ENCODE results near the gene MAPK10.
"Not testable (repeated sequence)": the region's sequence is repeated elsewhere in the genome, so short reads cannot be mapped to it uniquely, and the experiment has no call there.

Gene MAPK10

DNA sequence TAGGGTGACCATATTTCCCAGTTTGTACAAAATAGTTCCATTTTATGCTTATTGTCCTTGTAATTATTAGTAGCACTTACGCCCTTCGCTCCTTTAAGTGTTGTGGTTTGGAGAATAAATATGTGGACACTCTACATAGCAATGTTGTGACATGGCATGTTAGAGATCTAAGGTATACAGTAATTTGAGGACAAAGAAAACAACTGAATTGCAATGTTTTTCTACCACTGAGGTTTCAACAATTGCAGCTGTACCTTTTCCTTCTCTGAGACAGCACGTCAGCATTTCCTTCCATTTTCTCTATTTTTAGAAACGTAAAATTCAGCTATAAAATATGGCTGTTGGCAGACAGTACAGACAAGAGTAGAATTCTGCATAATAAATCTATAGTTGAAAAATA is 323.1 kb downstream of the MAPK10 start:
- no peak for DNase-seq (ENCODE audit: low read depth, low spot score)

DNA sequence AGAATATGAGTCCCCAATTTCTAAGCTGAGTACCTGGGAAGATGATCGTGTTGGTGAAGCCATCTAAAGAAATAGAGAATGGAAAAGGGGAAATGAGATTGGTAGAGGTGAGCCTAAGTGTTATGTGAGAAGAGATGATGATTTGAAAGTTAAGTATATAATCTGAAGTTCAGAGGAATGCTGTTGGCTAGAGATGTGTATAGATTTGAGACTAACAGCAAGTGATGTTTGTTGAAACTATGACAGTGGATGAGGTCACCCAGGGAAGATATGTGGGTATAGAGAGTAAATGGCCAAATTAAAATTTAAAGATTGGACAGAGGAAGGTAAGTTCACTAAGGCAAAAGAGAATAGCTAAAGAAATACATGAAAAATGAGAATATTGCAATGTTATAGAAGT is 324.2 kb downstream of the MAPK10 start:
- DNase-seq (ENCODE audit: low read depth, low spot score): no peak

DNA sequence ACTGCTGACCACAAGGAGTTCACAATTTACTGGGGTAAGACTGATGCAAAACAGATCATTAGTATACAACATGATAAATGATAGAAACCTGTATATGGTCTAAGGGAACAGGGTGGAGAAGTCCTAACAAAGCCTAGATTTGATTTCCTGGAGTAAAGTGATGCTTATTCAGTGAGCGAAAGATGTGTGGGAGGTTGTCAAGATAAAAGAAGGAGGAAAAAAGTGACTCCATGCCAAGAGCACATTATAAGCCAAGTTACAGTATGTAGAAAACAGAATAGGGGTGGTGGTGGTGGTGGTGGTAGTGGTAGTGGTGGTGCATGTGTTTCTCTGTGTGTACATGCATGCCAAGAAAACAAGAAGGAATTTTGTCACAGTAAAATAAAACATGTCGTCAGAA is 325.2 kb downstream of the MAPK10 start:
- no peak for DNase-seq (ENCODE audit: low read depth, low spot score)

DNA sequence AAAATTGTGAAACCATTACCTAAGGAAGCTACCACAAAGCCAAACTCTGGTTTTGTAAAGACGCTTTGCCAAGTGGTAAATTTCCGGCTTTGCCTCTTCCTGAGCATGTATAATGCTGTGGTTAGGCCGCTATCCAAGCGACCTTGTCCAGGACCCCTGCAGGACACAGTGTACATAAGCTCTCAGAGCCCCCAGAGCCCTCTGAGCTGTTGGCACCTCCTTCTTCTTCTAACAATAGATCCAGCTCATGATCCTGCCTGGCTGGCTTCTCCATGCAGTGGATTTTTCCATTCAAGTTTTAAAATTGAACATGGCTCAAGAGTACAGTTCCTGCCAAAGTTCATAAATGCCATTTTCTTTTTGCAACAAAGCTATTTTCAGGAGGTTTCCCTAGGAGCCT is 326.7 kb downstream of the MAPK10 start:
- DNase-seq (ENCODE audit: low read depth, low spot score): no peak

DNA sequence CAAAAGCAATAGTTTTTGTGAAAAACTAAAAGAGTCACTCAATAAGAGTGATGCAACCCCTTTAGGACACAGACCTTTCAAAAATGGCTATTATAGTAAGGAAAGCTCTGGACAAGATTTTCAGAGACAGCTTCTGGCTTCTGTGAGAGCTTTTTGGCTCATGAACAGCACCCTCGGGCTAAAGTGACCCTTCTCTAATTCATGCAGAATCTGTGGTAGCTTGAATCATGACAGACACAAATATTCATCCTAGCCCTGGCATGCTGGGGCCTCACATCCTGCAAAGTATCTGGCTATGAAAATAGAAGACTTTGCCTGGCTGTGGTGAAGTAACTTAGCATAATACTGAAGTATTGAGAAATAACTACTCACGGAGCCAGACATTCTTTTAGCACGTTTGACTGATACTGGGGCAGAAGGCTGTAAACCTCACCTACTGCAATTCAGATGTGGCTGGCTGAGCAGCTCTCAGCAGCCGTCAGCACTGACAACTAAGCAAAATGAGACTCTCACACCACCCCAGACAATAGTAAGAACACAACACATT is 327.3 kb downstream of the MAPK10 start:
- DNase-seq (ENCODE audit: low read depth, low spot score): no peak

DNA sequence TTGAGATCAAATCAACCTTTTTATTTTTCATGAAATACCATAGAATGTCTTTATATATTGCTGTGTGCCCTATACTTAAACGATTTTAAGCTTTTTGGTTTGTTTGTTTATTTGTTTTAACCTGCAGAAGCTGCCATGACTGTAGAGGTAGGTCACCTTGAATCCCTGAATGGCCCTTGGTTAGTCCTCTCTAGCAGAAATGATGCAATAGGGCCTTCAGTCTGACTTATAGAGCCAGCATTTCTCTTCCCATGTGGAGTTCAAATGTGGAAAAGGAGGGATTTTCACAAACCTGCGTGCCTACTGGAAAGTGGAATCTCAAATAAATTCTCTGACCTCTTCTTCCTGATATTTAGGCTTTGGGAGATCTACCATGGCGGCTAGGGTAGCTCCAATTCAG is 327.9 kb downstream of the MAPK10 start:
- no peak for DNase-seq (ENCODE audit: low read depth, low spot score)

DNA sequence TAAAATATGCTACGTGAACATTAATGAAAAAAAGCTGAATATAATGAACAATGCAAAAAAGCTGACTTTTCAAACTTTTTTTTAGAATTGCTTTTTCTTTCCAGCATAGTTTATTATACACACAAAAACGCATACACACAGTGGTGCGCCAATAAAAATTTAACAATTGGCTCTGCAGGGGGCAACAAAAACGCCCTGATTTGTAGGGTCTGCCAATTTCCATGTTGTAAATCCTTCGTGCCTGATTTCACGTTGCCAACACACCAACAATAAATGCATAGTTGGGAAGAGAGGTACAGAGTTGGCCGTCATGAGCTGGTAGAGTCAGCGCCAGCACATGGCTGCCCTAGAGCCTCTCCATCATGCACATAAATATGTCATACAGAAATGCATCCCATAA is 333.1 kb downstream of the MAPK10 start:
- no peak for DNase-seq (ENCODE audit: low read depth, low spot score)

DNA sequence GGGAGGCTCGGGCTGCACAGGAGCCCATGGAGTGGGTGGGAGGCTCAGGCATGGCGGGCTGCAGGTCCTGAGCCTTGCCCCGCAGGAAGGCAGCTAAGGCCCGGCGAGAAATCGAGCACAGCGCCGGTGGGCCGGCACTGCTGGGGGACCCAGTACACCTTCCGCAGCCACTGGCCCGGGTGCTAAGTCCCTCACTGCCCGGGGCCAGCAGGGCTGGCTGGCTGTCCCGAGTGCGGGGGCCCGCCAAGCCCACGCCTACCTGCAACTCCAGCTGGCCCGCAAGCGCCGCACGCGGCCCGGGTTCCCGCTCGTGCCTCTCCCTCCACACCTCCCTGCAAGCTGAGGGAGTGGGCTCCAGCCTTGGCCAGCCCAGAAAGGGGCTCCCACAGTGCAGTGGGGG is 338.2 kb downstream of the MAPK10 start:
- DNase-seq (ENCODE audit: low read depth, low spot score): not testable (repeated sequence)

DNA sequence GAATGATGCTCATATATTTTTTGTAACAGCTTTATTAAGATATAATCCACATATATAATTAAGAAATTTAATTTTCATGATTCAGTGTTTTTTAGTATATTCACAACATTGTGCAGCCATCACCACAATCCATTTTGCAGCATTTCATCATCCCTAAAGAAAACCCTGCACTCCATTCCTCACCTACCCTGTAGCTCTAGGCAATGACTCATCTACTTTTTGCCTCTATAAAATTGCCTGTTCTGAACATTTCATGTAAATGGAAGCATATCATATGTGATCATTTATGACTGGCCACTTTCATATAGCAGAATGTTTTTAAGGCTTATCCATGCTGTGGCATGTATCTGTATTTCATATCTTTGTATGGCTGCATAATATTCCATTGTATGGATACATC is 339.9 kb downstream of the MAPK10 start:
- no peak for DNase-seq (ENCODE audit: low read depth, low spot score)

DNA sequence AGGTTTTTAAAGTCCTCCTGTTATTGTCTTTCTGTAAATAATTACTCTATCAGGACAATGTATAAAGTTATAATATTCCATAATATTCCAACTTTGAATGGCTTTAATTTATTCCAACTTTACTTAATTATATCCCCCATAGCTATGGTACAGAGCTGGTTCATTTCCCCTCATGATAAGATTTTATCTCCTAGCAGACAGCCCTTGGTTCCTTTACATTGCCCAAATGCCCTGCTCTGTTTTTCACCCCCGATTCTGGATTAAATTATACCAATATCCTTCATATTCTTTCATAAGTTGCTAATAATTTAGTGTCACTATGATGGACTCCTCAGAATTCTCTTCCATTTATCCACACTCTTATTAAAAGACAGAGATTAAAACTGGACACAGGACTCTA is 340.5 kb downstream of the MAPK10 start:
- DNase-seq (ENCODE audit: low read depth, low spot score): no peak

DNA sequence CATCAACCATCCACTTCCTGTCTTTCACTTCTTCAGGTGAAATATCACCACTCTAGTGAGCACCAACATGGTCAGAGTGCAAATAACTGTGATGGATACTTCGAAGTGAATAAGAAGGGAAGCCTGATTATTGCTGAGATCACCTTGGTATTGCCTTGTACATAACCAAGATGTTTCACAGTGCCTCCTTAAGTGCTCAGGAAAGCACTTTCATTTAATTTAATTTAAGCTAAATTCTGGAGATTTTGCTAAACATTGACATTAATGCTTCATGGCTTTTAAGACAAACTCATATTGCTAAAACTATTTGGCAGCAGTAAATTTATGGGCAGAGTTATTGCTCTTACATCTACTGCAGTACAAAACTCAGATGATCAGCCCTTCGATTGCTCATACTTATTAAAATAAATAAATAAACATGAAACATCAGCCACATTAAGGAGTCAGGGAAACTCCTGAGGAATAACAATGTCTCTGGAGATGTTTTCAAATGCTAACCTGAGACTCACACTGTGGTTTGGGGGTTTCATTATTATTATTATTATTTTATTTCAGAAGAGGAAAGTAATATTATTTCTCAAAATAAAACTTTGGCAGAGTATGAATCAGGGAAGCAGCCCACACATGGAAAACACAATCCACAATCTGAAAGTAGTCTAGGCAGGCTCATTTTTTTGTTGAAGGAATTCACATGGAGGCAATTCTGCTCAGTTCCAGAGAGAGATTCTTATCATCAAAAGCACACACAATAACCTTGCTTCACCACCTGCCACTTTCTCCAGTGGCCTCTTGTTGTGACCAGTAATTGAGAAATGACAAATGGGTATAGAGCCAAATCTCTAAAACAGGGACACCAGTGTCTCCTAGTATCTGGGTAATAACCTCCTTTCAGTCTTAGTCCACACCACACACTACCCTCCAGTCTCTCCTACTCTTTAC is 344.2 kb downstream of the MAPK10 start:
- DNase-seq (ENCODE audit: low read depth, low spot score): no peak

DNA sequence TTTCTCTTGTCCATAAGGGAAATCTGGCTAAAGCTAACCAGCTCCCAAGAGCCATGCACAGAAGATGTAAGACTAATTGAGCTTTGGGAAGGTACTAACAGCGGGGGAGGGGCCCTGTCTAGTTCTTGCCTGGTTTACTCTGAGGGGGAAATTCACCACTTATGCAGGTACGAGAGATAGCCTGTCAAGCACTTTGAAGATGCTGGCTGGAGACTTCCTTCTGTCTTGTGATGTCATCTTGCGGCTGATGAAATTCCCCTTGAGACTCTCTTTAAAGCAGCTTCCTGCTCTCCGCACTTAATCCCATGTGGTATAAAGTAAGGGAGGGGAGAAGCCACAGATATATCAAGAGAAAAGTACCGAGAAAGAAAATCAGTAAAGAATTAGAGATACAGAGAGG is 345.3 kb downstream of the MAPK10 start:
- DNase-seq (ENCODE audit: low read depth, low spot score): peak; percentile 23

DNA sequence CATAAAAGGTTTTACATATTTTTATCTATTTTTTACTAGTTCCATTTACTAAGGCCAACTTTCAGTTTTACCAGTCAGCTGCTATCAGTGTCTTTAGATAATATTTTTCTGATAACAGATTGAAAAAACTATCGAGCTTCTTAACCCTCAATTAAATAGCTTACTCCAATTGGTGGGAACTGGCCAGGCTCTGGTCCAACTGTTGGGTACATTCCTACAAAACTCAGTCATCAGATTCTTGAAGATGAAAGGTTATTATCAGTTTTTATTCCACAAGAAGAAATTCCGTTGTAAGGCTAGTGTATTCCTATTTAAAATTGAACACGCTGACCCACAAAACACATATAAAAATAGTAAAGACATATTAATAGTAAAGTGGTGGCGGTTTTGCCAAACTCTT is 346.2 kb downstream of the MAPK10 start:
- DNase-seq (ENCODE audit: low read depth, low spot score): no peak

DNA sequence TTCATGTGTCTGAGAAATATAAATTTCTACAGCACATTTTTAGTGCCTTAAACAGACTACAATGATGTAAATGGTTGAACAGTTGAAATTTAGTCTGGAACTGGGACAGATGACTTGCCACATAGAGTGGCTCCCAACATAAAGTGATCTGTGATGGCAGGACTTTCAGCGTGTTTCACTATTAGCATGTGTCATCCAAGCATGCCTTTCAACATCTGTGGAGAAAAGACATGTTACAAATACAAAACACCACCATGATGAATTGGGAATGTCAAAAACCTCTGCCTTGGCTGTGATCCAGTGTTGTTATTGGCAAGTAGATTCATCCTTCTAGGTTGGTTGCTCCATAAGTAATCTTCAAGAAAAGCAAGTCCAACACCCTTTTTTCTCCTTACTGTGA is 348.7 kb downstream of the MAPK10 start:
- no peak for DNase-seq (ENCODE audit: low read depth, low spot score)

DNA sequence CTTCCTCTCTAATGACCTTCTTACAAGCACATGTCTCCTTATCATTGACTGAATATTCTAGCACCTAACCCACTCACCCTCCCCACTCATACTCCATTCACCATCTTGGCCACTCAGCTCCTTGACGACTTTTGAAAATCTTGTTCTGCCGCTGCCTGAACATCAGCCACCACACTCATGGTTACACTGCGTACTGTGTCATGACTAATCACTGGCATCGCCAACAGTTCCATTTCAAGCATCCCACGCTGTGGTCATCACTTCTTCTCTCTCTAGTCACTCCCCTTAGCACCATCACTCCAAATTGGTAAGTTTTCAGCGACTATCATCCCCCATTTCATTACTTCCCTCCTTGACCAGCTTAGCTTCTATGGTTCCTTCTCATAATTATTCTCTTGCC is 352.8 kb downstream of the MAPK10 start:
- DNase-seq (ENCODE audit: low read depth, low spot score): no peak

DNA sequence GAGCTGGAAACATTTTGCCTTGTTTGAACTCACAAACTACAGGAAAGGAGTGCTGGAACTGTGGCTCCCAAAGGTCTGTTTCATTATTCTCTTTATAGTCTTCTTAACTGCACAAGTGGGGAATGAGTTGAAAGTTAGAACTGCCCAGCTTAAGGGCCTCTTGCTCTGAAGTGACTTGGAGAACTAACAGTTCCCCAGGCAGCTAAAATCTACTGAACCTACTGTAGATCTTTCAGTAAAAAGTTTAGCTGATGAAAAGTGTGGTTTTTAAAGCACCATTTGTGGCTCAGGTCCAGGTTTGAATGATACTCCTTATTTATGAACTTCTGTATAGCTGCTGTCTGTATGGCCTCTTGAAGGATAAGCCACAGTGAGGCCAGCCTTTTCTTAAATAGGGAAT is 353.8 kb downstream of the MAPK10 start:
- no peak for DNase-seq (ENCODE audit: low read depth, low spot score)

DNA sequence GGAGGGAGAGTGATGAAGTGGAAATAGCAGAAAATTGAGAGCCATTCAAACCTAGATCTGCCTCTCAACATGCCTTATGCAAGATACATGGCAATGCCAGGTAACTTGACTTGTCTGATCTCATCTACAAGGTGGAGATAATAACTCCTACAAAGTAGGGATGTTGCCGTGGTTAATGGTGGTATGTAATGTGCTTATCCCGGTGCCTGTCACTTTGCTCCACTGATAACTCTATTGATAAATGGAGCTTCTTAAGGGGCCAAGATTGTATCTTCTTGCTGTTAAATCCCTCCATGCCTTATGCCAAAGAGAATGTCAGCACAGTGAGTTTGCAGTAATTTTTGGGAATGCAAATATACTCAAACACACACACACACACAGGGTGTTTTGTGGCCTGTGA is 355.8 kb downstream of the MAPK10 start:
- no peak for DNase-seq (ENCODE audit: low read depth, low spot score)

DNA sequence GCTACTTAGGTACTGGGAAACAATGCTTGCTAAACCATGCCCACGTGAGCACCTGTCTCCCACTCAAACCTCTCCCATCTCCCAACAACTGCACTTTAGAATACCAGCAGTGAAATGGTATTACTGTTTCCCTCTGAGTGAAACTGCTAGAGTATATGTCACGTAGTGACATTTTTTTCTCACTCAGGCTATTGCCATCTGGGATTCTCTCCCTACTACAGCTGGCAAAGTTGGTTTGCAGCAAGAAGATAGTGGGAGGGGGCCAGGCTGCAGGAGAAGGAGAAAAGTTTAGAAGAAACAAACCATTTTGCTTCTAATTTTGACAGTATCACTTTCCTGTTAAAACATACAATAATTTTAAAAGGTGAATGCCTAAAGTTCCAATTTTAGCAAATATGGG is 358.3 kb downstream of the MAPK10 start:
- no peak for DNase-seq (ENCODE audit: low read depth, low spot score)

DNA sequence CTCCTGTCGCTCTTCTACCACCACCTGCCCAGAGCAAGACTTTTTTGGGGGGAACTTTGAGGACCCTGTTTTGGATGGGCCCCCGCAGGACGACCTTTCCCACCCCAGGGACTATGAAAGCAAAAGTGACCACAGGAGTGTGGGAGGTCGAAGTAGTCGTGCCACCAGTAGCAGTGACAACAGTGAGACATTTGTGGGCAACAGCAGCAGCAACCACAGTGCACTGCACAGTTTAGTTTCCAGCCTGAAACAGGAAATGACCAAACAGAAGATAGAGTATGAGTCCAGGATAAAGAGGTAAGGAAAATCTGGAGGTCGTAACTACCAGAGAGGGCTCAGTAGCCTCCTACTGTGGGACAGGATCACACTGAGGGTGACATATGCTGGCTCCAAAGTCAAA is 364.5 kb downstream of the MAPK10 start:
- no peak for DNase-seq (ENCODE audit: low read depth, low spot score)

DNA sequence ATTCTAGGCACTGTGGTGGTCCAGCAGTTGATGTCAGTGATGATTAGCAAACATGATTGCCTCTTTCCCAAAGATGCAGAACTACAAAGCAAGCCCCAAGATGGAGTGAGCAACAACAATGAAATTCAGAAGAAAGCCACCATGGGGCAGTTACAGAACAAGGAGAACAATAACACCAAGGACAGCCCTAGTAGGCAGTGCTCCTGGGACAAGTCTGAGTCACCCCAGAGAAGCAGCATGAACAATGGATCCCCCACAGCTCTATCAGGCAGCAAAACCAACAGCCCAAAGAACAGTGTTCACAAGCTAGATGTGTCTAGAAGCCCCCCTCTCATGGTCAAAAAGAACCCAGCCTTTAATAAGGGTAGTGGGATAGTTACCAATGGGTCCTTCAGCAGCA is 365.3 kb downstream of the MAPK10 start:
- no peak for DNase-seq (ENCODE audit: low read depth, low spot score)

DNA sequence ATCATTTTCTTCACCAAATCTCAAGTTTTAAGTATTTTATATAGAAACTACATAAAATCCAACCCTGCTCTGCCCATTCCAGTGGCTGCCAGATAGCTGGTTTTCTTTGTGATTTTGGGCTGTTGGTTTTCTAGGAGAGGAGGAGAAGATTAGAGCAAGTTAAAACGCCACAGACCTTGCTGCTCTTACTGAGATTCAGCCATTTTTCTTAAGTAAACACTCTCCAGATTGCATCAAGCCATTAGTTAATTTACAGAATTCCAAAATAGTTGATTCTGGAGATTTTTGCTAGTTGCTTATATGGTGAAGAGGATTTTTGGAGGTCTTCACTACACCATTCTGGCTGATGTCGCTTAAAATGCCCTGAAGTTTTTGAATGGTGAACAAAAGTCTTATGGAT is 366.2 kb downstream of the MAPK10 start:
- DNase-seq (ENCODE audit: low read depth, low spot score): no peak

DNA sequence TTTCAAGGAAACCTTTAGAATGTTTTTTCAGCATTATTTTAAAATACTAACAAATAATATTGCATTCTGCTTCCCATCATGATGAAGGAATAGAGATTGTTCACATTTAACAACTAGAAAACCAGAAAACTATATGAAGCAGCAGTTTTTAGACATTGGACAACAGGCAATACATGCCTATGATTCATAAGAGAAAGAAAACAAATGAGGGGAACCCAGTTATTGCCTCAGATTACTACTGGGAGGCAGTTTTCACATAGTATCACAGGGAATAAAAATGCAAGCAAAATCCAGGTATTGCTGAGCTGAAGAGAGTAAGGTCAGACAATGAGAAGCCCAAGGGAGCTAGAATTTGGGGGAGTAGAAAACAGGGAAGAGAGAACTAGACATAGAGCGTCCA is 373.6 kb downstream of the MAPK10 start:
- DNase-seq (ENCODE audit: low read depth, low spot score): no peak

DNA sequence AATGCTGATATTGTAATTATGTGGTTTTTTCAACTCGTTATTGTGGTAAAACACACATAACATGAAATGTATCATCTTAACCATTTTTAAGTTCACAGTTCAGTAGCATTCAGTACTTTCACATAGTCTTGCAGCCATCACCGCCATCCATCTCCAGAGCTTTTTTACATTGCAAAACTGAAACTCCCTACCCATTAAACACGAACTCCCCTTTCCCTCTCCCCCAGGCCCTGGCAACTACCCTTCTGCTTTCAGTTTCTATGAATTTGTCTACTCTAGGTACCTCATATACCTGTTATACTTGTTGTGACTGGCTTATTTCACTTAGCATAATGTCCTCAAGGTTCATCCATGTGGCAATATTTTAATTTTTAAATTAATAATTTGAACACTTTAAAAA is 380.6 kb downstream of the MAPK10 start:
- no peak for DNase-seq (ENCODE audit: low read depth, low spot score)

DNA sequence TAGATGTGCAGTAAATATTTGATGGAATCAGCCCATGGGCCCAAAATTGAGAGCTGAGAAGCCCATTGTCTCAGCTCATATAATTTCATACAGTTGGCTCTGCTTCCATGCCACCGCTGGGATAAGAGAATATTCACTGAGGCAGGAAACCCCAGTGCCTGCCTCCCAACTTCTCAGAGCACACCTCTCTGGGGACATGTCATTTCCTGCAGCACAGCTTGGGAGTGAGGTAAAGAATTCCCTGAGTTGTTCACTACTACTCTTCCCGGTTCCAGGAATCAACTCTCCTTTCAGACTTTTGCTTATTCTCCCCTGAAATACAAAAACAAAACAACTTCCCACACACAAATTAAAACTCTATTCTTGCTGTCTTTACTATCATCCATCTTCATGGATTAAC is 389.3 kb downstream of the MAPK10 start:
- DNase-seq (ENCODE audit: low read depth, low spot score): no peak
